DND-41 (cell line): ENCODE measurements around the gene NFE2.
"Not testable (repeated sequence)": the region's sequence is repeated elsewhere in the genome, so short reads cannot be mapped to it uniquely, and the experiment has no call there.

Experiments used
- ATAC-seq: fragments of 200-7000 bp; cut with Tn5 transposase; 3 replicates; pipeline ENCODE4 v1.9.1; 2021; ENCODE audit warnings: low read depth; ENCODE audit not compliant: insufficient read depth
- DNase-seq: peaks from one replicate; pipeline ENCODE4 v3.0.0-alpha.2; 2020
- H2AFZ ChIP-seq: 2 replicates; pipeline ENCODE4 v1.6.0; 2012; ENCODE audit warnings: low read depth, low read length
- H3K27ac ChIP-seq: 2 replicates; pipeline ENCODE4 v1.5.1; 2012; ENCODE audit warnings: low read length, inconsistent platforms
- H3K27me3 ChIP-seq: fragments of 200-600 bp; sonication (generic); 2 replicates; pipeline ENCODE4 v1.6.0; 2012; ENCODE audit warnings: low read length, mild to moderate bottlenecking, inconsistent platforms; ENCODE audit not compliant: insufficient read depth, poor library complexity
- H3K36me3 ChIP-seq: 2 replicates; pipeline ENCODE4 v1.5.1; 2012; ENCODE audit warnings: low read length, inconsistent platforms; ENCODE audit not compliant: insufficient read depth
- H3K4me1 ChIP-seq: 2 replicates; pipeline ENCODE4 v1.5.1; 2012; ENCODE audit warnings: mild to moderate bottlenecking, low read length; ENCODE audit not compliant: insufficient read depth
- H3K4me2 ChIP-seq: 2 replicates; pipeline ENCODE4 v1.6.0; 2012; ENCODE audit warnings: mild to moderate bottlenecking, moderate library complexity, low read length, inconsistent platforms; ENCODE audit not compliant: insufficient read depth
- H3K4me3 ChIP-seq, 2 experiments: fragments of 200-600 bp in 1 of 2; shearing (Covaris generic) in 1 of 2; 2 replicates each; pipeline ENCODE4 v1.5.1; 2012 to 2016; ENCODE audit warnings: inconsistent platforms in 2 of 2, low read length in 2 of 2, mild to moderate bottlenecking in 2 of 2, low read depth in 1 of 2, moderate library complexity in 1 of 2
- H3K79me2 ChIP-seq: 2 replicates; pipeline ENCODE4 v1.6.0; 2012; ENCODE audit warnings: low read length, inconsistent platforms; ENCODE audit not compliant: insufficient read depth
- H3K9ac ChIP-seq: 2 replicates; pipeline ENCODE4 v1.6.0; 2012; ENCODE audit warnings: low read depth, mild to moderate bottlenecking, inconsistent platforms, low read length, moderate library complexity
- H3K9me3 ChIP-seq: 2 replicates; pipeline ENCODE4 v1.5.1; 2012; ENCODE audit warnings: low read length, moderate library complexity, mild to moderate bottlenecking, inconsistent platforms; ENCODE audit not compliant: insufficient read depth, severe bottlenecking
- H4K20me1 ChIP-seq: 2 replicates; pipeline ENCODE4 v1.6.0; 2012; ENCODE audit warnings: low read length; ENCODE audit not compliant: insufficient read depth
- EZH2 ChIP-seq: IDR thresholded peaks from 3 replicates; pipeline ENCODE4 v1.6.1; 2012; ENCODE audit warnings: borderline replicate concordance, low read depth, mild to moderate bottlenecking, moderate library complexity, low read length, inconsistent platforms; ENCODE audit not compliant: severe bottlenecking
- TF ChIP-seq, protein P1 (sequence below): IDR thresholded peaks from 2 replicates; pipeline ENCODE4 v1.5.1; 2012; ENCODE audit warnings: borderline replicate concordance, low read length, moderate library complexity, mild to moderate bottlenecking; ENCODE audit not compliant: poor library complexity, severe bottlenecking; ENCODE audit errors: extremely low read depth

The NFE2 gene

DNA sequence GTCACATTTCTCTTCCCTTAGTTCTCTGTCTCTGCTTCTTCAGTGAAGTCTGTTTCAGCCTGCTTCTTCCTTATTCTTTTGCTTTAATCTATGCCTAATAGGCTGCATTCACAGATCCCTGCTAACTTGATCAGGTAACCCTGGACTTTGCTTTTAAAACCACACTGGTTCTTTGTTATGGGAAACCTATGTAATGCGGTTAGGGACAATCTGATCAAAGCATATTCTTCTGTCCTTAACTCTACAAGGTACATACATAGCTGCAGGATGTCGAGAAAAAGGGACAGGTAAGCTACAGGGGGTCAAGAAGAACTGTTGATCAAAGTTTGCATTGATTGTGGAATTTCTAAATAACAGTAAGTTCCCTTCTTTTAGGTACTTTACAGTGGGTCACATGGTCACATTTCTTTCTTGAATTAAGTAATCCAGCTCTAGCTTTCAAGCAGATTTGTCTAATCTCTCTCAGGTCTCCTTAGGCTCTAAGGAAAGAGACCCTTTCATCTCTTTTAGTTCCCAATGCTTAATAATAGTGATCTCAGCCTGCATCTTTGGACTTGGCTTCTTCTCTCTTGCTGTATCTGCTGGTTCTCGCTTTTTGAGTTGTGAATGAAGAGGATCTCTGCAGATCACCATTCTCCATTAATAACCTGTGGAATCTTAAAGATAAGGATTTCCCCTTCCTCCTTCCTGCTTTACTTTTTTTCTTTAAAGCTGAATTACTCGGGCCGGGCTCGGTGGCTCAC lies 28.0 kb upstream of the NFE2 start:
- Histone ChIP-seq H2AFZ (no peak overlapping the region), H3K36me3 (peaks cover 8% of the 10 kb centered on the region), H3K4me2 (no peak overlapping the region), H3K4me1 (peaks cover 19% of the 10 kb centered on the region), H3K79me2 (peaks cover 72% of the 10 kb centered on the region), H3K4me3 (no peak overlapping the region), H4K20me1 (no peaks in the 10 kb centered on the region), H3K27ac (no peak overlapping the region), H3K9me3 (no peaks in the 10 kb centered on the region), H3K27me3 (no peaks in the 10 kb centered on the region), H3K9ac (no peak overlapping the region)
- ATAC-seq: no peak
- DNase-seq: no peak
- no peak for TF ChIP-seq EZH2

DNA sequence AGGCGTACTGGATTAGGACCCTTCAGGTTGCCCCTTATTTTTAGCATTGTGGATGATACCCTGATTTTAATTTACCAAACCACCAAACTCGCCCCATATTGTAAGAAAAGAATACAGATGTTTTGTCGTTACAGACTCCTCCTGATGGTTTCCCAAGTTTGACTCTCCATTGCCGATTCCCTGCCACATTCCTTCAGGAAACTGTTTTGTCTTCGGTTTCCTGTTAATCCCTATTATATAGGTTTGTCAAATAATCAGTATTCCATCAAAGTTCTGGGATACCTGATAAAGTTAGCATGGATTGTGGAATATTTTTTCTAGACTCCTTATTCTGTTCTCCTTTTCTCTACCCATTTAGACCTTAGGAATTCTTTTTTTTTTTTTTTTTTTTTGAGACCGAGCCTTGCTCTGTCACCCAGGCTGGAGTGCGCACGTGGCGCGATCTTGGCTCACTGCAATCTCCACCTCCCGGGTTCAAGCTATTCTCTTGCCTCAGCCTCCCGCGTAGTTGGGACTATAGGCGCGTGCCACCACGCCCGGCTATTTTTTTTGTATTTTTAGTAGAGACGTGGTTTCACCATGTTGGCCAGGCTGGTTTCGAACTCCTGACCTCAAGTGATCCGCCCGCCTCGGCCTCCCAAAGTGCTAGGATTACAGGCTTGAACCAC lies 24.8 kb upstream of the NFE2 start:
- DNase-seq, H3K36me3 ChIP-seq, H3K27me3 ChIP-seq, H4K20me1 ChIP-seq, ATAC-seq, H3K9me3 ChIP-seq: not testable (repeated sequence)
- Histone ChIP-seq H2AFZ (peak overlapping the region; percentile 81), H3K4me2 (peak overlapping the region; percentile 90), H3K4me3 (peak overlapping the region; percentile 67 to 72), H3K27ac (peak overlapping the region; percentile 58), H3K9ac (peak overlapping the region; percentile 56), H3K79me2 (peaks cover 45% of the 10 kb centered on the region), H3K4me1 (peaks cover 19% of the 10 kb centered on the region)

DNA sequence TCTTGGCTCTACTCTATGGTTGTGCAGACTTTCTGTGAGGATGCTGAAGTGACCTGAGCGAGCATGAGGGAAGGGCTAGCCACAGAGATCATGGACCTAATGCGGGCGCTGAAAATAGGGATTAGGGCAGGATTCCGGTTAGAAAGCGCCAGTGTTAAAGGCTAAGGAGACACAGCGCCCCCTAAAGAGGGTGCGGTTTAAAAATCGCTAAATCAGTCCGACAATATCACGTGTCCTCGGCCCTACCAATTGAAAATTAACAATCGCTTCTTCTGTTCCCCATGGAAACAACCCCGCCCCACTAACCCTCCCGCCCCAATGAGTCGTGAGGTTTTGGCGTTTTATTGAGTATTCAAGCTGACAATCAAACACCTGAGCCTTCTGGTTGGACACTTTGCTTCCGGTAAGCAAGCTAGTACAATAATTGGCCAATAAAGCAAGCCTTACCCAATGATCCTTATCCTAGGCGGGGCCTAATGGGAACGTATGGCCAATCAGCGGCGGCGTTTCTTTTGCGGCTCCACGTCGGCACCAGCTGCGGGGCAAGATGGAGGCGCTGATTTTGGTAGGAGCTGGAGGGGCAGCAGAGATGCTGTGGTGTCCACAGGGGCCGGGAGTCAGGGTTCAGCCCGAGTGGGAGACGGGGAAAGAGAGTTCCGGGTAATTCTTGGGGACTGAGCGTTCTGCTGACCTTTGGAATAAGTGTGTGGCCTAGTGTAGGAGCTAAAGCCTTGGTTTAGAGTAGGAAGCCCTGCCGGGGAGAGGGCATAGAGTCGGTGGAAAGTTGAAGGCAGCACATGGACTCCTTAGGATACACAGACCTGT lies 24.0 kb upstream of the NFE2 start, which contains the start of gene COPZ1:
Gene COPZ1, plus strand, starts transcription at position 515 of the 825 bp plus-strand sequence. Its CDS starts 33 bp downstream, at position 548.
- peak; percentile 97 for ATAC-seq
- peaks cover 3% of the 10 kb centered on the region; the same call in 1 of the 2 replicates for H3K36me3 ChIP-seq
- no peaks in the 10 kb centered on the region for H4K20me1 ChIP-seq
- H2AFZ ChIP-seq: peak within 1 kb of the TSS; percentile 95
- H3K4me1 ChIP-seq: peaks cover 19% of the 10 kb centered on the region
- no peaks in the 10 kb centered on the region for H3K27me3 ChIP-seq
- H3K79me2 ChIP-seq: peaks cover 38% of the 10 kb centered on the region
- TF ChIP-seq, protein P1, sequence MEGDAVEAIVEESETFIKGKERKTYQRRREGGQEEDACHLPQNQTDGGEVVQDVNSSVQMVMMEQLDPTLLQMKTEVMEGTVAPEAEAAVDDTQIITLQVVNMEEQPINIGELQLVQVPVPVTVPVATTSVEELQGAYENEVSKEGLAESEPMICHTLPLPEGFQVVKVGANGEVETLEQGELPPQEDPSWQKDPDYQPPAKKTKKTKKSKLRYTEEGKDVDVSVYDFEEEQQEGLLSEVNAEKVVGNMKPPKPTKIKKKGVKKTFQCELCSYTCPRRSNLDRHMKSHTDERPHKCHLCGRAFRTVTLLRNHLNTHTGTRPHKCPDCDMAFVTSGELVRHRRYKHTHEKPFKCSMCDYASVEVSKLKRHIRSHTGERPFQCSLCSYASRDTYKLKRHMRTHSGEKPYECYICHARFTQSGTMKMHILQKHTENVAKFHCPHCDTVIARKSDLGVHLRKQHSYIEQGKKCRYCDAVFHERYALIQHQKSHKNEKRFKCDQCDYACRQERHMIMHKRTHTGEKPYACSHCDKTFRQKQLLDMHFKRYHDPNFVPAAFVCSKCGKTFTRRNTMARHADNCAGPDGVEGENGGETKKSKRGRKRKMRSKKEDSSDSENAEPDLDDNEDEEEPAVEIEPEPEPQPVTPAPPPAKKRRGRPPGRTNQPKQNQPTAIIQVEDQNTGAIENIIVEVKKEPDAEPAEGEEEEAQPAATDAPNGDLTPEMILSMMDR: peak; percentile 89
- TF ChIP-seq EZH2: no peak
- peak within 1 kb of the TSS; percentile 90 for H3K4me2 ChIP-seq
- peak within 1 kb of the TSS; percentile 58 for H3K9ac ChIP-seq
- peak within 1 kb of the TSS; percentile 67 to 72 for H3K4me3 ChIP-seq
- H3K9me3 ChIP-seq: no peaks in the 10 kb centered on the region
- DNase-seq: peak; percentile 98
- peak within 1 kb of the TSS; percentile 92 for H3K27ac ChIP-seq

DNA sequence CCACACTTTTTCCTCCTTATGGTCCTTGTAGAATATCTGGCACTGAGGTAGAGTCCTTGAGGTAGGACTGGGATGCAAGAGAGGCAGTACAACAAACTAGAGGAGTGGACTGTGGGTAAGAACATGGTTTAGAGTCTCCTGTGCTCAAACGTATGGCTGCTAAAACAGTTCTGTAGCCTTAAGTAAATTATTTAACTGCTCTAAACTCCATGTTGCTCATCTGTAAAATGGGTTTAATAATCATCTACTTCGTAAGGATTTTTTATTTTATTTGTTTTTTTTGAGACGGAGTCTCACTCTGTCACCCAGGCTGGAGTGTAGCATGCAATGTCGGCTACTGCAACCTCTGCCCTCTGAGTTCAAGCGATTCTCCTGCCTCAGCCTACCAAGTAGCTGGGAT lies 20.5 kb upstream of the NFE2 start:
- Histone ChIP-seq H3K4me2 (no peak overlapping the region), H3K27ac (no peak overlapping the region), H3K4me1 (peaks cover 15% of the 10 kb centered on the region), H3K9ac (no peak overlapping the region), H3K9me3 (no peaks in the 10 kb centered on the region), H3K27me3 (no peaks in the 10 kb centered on the region), H3K79me2 (peaks cover 12% of the 10 kb centered on the region), H3K36me3 (no peaks in the 10 kb centered on the region), H2AFZ (no peak overlapping the region), H4K20me1 (no peaks in the 10 kb centered on the region), H3K4me3 (no peak overlapping the region)
- ATAC-seq: no peak
- no peak for DNase-seq
- no peak for TF ChIP-seq EZH2
- TF ChIP-seq, protein P1: no peak

DNA sequence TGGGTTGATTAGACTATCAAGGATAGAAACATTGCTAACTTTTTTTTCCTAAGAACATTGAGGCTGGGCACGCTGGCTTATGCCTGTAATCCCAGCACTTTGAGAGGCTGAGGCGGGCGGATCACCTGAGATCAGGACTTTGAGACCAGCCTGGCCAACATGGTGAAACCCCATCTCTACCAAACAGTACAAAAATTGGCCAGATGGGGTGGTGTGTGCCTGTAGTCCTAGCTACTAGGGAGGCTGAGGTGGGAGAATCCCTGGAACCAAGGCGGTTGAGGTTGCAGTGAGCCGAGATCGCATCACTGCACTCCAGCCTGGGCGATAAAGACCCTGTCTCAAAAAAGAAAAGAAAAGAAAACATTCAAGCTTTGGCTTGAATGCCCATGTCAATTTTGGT lies 11.5 kb upstream of the NFE2 start:
- not testable (repeated sequence) for H4K20me1 ChIP-seq, H3K27ac ChIP-seq, H3K36me3 ChIP-seq, H3K9me3 ChIP-seq, H3K27me3 ChIP-seq, H3K4me1 ChIP-seq, H3K79me2 ChIP-seq, H3K9ac ChIP-seq, H3K4me3 ChIP-seq, DNase-seq, ATAC-seq, H2AFZ ChIP-seq, H3K4me2 ChIP-seq
